Activated CD8-positive, alpha-beta memory T cell treated with anti-CD3 and anti-CD28 coated beads, Interleukin-2, amount 50 U/mL, for 48 hours (primary cell): ENCODE data around the gene PTPRN2.

Experiments
- DNase-seq: peaks from one replicate; pipeline ENCODE4 v3.0.0-alpha.2; 2020

The PTPRN2 gene

DNA sequence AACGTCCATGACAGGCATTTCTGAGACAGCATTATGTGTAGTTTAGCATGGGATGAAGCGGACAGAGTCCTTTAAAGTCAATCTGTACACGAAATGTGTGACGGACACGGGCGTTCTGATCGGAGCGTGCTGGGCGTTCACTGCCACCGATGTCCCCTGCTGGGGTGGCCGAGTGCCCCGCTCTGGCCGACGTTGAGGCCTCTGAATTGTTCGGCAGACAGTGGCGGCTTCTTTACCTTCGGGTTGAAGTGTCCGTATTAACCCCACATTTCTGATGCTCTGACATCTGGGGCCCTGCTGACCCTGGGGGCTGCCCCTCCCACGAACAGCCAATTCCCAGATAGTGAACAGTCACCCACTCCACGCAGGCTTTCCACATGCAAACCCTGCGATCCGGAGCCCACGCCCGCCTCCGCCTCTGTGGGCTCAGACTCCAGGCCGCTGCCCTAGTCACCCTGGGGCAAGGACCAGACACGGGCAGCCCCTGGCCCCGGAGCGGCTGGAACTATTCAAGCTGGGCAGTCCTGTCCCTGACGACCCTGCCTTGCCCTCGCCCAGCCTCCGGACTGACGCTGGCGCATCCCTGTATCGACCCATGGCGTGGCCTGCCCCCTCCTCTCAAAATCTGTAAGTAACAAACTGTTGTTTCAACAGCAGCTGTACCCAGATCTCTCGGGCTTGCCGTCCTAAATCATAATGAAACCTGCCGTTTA lies 445.7 kb downstream of the PTPRN2 start:
- no peak for DNase-seq

DNA sequence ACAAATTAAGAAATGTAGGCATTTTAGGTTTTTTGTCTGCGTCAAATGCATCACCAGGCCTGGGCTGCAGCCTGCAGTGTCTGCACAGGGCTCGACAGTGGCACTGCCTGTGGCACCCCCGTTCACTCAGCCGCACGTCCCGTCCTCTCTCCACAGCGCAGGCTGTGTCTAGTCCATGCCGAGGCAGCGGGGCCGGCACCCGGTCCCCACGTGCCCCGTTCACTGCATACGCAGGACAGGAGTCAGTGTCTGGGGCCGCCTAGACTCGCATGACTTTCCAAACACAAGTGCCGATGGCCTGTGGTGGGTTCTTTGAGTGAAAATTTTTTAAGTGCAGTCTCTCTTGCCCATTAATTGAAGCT lies 446.4 kb downstream of the PTPRN2 start:
- no peak for DNase-seq

DNA sequence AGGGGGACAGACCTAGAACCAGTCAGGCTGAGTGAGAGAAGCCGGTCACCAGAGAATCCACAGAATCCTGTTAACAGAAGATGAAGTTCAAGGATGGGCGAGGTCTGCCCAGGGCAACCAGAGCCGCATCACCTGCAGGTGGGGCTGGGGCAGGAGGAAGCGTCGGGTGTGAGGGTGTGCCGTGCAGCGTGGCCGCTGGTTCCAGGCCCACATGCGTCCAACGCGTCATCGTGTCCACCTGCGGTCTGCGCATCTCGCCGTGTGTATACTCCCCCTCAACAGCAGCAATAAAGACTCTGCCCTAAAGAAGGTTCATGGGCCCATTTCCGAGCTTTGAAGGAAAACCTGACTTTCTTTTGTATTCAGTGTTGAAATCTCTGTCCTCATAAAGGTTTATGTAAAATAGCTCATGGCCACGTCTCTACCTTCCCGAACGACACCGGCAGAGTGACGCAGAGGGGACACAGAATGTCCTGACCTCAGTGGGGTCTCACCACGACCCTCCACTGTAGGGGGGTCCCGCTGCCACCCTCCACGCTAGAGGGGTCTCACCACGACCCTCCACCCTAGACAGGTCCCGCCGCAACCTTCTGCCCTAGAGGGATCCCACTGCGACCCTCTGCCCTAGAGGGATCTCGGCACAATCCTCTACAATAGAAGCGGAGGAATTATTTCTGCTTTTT lies 446.9 kb downstream of the PTPRN2 start:
- DNase-seq: no peak

DNA sequence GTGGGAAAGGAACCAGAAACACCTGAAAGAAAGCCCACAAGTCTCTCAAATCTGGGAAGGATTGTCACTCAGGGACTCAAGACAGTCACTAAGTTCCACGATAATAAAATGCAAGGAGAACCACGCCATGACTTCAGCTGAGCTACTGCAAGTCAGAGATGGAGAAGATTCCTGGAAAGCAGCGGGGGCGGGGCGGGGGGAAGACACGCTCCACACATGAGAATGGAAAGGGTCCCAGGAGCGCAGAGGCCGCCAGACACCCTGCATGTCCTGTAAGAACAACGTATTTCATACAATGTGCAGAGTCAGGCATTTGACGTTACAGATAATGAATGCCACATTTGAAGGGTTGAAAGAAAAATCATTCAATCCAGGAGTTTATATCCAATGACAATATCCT lies 448.1 kb downstream of the PTPRN2 start:
- DNase-seq: no peak

DNA sequence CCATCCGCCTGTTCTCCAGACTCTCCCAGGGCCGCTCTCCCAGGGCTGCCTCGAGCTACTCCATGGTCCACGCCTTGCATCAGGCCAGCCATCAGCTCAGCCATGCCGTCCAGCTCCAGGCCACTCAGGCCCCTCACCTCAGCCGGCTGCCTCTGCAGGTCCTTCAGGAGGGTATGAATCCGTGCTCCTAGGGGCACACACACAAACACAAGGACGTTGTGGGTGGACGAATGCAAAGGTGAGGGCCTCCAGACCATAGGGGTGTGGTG lies 449.4 kb downstream of the PTPRN2 start:
- no peak for DNase-seq

DNA sequence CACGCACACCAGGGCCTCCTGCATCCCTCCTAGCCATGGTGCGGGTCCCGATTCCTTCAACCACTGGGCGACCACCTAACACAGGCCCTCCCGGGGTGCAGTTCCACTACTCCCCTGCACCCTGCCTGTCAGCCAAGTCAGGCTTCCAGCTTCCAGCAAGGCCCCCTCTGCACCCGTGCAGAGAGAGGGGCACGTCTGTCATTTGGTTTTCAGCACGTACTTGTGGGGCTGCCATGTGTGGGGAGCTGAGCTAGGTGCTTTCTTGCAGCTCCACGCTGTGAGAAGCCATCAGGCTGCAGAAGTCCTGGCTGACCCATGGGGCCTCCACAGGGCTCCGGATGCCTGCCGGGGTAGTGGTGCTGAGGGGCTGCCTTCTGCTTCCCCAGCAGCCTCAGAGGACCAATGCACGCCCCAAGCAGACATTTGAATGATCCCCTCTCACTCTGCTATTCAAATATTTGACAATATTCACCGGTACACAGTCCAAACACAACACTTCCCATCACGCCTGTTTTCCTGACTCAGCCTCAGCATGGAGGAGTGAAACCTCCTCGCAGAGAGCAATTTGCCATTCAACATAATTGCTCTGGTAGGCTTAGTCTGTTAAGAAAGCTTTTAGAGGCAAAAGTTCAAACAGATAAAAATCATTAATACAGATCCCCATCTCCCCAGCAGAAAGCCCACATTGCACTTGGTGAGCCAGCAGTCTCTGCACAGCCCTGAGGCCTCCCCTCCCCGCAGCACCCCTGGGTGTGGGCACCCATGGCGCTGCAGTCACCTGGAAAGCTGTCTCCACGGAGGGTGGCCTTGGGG lies 449.9 kb downstream of the PTPRN2 start:
- DNase-seq: no peak

DNA sequence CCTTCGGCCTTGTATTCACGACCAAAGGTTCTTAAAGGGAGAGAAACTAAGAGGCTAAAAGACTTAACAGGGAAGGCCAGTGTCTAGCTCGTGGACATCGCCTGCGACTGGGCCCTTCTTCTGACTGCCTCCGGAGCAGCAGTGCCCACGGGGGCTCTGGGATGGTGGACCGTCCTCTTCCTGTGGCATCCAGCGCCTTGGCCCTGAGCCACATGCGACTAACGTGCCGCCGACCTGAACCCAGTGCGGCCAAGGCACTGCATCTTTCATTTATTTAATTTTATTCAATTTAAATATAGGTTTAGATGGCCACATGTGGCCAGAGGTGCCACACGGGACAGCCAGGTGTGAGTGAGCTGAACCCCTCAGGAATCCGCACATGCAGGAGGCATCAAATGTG lies 451.7 kb downstream of the PTPRN2 start:
- DNase-seq: no peak

DNA sequence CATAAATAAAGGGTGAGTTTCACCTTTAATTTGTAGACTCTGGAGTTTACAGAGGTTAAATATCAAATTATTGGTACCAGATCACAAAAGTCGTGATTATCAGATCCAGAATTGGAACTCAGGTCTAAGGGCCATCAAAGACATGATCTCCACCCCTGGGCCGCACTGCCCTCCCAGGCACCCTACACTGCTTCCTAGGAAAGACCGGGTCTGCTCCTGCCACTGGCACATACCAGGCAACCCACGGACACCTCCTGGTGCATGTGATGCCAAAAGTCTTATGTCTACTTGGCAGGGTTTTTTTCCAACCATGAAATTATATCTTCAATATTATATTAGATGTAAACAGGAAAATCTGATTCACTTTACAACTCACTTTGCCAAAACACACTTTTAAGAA lies 452.8 kb downstream of the PTPRN2 start:
- no peak for DNase-seq

DNA sequence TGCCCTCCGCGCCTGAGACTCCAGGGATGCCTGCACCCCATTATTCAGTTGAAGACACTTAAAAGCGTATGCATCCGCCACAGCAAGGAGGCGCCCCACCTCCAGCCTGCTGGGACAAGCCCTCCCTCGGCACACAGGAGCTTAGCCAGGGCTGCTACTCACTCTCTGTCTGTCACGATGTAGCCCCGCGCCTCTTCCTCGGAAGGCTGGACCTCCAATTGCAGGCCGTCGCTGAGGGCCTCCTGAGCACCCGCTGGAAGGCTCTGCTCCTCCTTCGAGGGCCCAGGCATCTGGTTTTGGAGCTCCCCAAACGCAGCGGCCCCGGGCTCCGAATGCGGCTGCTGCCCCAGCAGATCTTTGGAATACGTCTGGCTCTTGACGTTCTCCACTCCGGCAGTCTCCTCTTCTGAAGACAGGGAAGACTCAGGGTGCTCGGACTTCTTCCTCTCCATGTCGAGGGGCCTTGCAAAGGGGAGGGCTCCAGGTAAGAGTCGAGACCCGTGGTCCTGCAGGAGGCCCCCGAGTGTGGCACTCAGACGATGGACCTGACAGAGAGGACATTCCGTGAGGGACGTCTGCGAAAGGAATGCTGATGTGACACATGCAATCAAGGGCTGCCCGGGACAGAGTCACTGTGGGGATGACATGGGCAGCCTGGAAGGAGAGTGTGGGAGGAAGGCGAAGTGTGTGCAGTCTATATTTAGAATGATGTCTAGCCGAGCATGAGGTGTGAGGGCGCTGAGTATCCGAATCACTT lies 453.9 kb downstream of the PTPRN2 start:
- DNase-seq: no peak

DNA sequence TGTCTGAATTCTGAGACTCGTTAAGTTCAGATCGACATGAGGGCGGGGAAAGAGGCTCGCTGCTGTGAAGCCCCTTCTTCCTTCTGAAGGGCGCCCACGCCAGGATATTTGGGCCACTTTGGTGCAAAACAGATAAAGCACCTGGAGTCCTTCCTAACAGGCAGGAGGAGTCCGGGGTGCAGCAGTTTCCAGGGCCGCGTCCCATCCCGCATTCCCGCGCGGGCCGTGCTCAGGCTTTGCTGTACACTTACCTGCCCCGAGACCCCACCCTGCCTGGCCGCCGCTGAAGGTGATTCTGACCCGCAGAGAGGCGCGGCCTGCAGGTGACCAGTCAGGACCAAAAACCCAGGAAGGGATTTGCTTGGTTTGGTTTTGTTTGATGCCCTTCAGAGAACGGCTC lies 454.6 kb downstream of the PTPRN2 start:
- DNase-seq: no peak

DNA sequence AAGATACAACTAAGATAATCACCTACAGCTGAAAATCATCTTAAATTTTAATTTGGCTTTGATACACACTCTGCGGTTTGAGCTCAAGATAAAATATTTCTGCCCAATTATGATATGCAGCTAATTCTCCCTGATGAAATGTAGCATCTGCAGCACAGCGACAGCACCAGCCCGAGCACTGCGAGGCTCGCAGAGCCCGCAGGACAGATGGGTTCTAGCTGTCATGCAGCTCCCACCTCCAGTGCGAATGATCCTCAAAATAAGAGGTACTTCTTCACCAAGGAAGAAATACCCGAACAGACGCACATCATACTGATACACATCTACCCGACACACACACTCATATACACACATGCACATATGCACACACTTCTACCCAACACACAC lies 457.6 kb downstream of the PTPRN2 start:
- DNase-seq: no peak

DNA sequence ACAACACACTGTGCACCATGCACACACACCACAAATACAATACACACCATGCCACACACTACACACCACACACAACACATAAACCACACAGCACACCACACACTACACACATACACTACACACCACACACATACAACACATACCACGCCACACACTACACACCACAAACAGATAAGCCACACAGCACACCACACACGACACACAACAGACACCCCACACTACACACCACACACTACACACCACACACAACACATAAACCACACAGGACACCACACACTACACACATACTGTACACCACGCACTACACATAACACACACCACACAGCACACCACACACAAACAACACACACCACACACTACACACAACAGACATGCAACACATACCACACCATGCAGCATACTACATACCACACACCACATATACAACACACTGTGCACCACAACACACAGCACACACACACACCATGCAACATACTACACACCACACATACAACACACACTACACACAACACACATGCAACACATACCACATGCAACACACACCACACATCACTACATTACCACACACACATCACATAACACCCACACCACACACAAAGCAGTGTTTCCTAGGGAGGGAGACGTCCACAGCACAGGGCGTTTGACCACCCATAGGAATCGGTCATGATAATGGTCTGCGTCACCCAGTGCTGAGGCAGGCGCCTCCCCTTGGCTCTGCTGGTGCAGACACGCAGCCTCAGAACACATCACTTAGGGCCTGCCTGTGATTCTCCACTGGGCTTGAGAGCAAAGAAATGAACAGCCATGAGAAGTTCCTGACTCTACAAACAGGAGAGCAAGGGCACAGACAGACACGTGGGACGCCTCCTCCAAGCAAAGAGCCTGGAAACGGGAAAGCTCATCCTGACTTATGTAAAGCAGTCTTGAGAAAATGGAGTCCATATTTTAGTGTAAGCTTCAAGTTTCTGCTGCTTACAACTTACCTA lies 458.3 kb downstream of the PTPRN2 start:
- DNase-seq: no peak

DNA sequence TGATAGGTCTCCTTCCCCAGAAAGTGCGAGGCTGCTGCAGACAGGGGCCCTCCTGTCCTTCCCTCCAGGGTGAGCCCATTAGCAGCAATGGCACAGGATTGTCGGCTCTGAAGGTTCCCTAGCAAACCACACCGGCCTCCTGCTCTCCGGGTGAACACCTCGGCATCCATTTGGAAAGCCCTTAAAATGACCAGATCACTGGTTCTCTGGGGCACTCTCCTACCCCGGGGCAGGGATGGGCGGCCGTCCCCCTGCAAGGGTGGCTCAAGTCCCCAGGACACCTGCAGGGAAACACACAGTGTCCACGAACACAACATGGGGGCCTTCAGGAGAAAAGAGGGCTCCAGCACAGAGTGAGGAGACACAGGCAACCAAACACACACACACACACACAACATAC lies 459.1 kb downstream of the PTPRN2 start:
- no peak for DNase-seq

DNA sequence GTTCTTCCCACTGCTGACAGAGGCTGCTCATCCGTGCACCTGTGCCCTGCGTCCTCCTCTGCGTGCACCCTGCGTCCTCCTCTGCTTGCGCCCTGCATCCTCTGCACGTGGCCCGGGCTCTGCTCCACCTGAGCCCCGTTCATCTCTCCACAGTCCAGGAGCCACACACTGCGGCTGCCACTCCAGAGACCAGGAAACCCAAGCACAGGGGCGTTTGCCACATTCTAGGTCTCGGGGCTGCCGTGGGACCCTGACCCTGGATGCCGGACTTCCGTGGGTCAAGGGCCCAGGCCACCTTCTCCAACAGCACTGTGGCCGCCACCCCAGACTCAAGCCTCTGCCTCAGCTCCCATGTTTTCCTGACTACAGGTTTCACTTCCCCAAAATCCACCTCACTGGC lies 460.4 kb downstream of the PTPRN2 start:
- no peak for DNase-seq

DNA sequence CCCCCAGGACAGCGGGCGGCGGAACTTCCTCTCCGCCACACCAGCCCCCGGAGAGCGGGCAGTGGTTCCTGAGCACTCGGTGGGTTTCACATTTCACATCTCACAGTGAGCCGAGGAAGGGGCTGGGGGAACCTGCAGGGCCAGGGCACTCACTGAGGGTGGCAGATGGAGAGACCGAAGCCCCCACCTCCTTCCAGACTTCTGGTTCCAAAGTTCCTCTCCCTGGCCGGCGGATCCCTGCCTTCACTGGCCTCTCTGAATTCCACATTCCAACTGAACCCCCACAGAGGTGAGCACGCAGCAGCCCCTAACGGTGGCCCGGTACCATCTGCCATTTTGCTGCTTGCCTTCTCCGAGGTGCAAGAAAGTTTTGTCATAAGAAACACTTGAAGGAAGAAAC lies 461.0 kb downstream of the PTPRN2 start:
- no peak for DNase-seq

DNA sequence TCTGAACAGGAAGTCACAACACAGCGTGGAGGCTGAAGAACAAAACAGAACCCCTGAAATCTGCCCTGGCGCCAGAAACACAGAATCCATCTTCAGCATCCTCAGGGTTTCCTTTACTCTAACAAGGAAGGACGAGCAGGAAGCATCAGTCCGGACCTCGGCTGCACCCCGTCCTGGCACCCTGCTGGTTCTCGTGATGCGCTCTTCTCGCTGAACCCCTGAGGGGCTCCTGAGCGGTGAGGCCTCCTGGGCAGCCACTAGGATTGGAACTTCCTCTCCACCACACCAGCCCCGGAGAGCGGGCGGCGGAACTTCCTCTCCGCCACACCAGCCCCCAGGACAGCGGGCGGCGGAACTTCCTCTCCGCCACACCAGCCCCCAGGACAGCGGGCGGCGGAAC lies 461.9 kb downstream of the PTPRN2 start:
- no peak for DNase-seq

DNA sequence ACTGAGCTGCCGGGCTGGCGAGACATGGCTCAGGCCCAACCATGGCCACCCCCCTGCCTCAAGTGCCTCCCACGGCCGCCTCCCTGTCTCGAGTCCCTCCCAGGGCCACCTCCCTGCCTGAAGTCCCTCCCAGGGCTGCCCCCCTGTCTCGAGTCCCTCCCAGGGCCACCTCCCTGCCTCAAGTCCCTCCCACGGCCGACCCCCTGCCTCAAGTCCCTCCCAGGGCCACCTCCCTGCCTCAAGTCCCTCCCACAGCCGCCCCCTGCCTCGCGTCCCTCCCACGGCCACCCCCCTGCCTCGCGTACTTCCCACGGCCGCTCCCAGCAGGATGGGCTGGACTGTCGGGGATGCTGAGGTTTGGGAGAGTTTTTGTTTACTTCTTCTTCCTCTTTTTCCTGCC lies 462.5 kb downstream of the PTPRN2 start:
- DNase-seq: no peak

DNA sequence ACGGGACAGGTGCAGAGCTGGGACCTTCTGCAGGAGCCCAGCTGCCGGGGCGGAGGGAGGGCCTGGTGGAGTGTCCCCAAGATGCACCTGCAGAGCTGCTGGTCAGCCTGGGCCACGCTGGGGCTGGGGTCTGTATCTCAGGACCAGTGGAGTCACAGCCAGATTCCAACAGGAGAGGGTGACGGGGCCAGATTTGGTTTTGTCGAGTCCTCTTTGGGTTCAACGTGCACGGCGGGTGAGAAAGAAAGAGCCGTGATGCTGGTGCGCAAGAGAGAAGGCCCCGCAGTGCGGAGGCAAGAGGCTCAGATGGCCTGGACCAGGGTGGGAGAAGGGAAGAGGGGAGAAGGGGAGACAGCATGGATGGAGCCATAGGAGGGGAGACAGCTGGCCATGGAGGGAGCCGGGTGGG lies 462.9 kb downstream of the PTPRN2 start:
- no peak for DNase-seq

DNA sequence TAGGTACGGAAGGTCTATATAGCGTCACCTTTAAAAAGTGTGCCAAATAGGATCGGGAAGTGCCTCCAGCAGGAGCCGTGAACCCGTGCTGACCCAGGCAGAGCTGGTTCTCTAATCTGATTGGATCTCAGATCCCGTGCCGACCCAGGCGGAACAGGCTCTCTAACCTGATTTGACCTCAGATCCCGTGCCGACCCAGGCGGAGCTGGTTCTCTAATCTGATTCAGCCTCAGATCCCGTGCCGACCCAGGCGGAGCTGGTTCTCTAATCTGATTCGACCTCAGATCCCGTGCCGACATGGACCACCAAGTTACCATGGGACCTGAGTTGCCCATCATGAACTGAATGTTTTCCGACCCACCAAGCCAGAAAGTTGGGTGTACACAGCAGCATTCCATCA lies 463.9 kb downstream of the PTPRN2 start:
- DNase-seq: no peak

DNA sequence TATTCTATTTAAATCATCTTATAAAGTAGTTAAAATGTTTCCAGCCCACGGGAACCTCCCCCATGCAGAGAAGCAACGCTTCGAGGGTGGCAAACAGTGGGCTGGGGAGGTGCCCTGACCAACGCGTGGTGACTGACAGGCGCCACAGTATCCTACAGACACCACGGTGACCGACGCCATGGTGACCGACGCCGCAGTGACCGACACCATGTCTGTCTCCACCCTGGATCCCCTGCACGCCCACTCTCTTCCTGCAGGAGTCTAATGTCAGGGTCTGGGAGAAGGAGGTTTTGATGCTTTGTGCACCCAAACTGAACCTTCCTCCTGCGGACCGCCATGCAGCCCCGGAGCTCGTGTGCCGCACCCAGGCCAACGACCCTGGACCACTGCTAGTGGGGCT lies 464.4 kb downstream of the PTPRN2 start:
- no peak for DNase-seq

DNA sequence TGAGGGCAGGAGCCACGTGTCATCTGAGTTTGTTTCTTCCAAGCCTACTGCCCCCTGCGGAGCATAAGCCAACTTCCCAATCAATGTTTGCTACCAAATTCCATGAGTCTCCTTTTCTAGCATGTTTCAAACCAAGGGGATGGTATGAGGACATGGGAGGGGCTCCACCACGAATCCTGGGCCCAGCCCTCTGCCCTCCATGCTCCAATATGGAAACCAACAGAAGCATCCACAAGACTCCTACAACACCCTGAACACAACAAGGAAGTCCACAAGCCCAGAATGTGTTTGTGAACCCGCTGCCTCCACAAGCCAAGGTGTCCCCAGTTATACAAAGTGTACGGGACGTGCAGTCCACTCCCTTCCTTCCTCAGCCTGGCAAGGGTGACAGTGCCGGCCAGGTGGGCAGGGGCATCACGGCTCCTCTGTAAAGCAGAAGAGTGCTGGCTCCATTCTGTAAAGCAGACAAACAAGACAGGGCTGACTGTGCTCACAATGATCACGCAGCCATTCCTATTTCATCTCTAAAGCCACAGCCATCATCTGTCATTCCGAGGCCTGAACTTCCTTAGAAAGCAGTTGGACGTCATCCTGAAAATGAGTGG lies 466.1 kb downstream of the PTPRN2 start:
- DNase-seq: no peak

DNA sequence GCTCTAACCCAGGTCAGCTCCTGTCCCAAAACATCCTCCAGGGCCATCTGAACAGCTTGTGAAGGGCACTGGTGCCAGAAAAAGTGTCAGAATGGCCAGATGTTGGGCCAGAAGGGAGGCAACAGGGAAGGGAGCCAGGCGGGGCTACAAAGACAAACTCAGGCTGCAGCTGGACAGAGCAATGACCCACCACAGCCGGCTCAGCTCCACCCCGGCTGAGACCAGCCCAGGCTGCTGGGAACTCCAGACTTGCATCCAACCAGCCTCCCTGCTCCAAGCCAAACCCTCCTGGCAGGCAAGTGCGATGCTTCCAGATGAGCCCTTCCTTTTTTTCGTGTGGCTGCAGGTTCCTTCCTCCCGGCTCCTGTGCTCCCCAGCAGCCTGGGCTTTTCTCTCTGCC lies 466.9 kb downstream of the PTPRN2 start:
- DNase-seq: no peak
